IPS-NIHi11 (cell line): ENCODE data around the gene ST8SIA2.

Source experiments
- DNase-seq: peaks from one replicate; pipeline ENCODE4 v3.0.0; 2012; ENCODE audit warnings: mixed read lengths, low spot score

The ST8SIA2 gene

GRCh38 chr15:92494806-92495336 is 101.2 kb downstream of the ST8SIA2 start:
- DNase-seq, result no peak

GRCh38 chr15:92495446-92495845 is 101.8 kb downstream of the ST8SIA2 start:
- no peak for DNase-seq

- DNase-seq, result no peak
These were observed 106.2 kb downstream of the ST8SIA2 start for GRCh38 chr15:92499731-92500530.

GRCh38 chr15:92502336-92502735 is 108.7 kb downstream of the ST8SIA2 start:
- no peak for DNase-seq

GRCh38 chr15:92502930-92503857 is 109.5 kb downstream of the ST8SIA2 start:
- no peak for DNase-seq

- DNase-seq, result peak; percentile 37
These were observed 110.2 kb downstream of the ST8SIA2 start for GRCh38 chr15:92503889-92504288.

- DNase-seq, result no peak
These were observed 111.9 kb downstream of the ST8SIA2 start for GRCh38 chr15:92505611-92506010.

GRCh38 chr15:92506506-92506905 is 112.8 kb downstream of the ST8SIA2 start:
- no peak for DNase-seq

GRCh38 chr15:92510163-92510882 is 116.6 kb downstream of the ST8SIA2 start:
- peak; percentile 52 for DNase-seq
